HG03571 (cell line): ENCODE measurements around the gene PRR18.
"Not testable (repeated sequence)": the region's sequence is repeated elsewhere in the genome, so short reads cannot be mapped to it uniquely, and the experiment has no call there.

Experiments used
- ATAC-seq: cut with Tn5 transposase; IDR thresholded peaks from one replicate; pipeline ENCODE4 v1.9.1; 2021; ENCODE audit not compliant: unreplicated experiment

Gene PRR18, protein sequence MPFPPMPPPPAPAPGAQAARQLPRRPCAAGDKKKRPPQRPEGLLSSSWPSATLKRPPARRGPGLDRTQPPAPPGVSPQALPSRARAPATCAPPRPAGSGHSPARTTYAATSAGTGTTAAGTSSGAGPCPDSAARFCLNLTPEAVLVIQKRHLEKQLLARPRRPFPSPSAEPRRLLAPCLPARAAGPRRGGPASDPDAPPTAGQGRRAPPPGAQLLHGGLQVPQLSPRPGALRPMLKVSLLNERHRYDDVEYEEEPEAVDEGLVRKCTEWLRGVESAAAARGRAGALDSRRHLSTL

DNA sequence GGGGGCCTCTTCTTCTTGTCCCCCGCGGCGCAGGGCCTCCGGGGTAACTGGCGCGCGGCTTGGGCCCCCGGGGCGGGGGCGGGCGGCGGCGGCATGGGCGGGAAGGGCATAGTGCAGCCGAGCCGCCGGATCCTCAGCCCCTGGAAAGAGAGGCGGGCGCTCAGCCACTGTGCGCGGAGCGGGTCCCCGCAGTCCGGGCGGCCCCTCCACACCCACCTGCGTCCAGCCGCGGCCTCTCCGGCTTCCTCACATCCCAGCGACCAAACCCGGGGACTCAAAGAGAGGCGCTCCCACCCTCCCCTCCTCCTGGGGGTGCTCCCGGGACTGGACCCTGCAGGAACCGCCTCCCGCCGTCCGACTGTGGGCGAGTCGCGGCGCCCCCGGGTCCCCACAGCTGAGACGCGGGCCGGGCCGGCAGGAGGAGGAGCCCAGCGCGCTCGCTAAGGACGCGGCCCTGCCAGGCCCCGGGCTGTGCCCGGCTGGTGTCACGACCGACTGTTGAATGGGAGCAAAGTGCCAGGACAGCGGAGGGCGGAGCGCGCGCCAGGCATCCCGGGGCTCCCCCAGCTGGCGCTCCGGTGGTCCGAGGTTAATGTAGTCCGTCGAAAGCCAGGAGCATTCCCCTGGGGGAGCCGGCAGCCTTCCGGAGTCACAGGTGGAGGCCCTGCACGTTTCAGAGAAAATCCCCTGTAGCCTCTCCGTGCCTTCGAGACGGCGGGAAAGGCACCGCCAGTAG is at the start of gene PRR18:
Gene PRR18, minus strand, starts transcription at position 360 of the 736 bp plus-strand sequence. Its CDS starts 250 bp downstream, at position 110.
- ATAC-seq: peak; percentile 54

DNA sequence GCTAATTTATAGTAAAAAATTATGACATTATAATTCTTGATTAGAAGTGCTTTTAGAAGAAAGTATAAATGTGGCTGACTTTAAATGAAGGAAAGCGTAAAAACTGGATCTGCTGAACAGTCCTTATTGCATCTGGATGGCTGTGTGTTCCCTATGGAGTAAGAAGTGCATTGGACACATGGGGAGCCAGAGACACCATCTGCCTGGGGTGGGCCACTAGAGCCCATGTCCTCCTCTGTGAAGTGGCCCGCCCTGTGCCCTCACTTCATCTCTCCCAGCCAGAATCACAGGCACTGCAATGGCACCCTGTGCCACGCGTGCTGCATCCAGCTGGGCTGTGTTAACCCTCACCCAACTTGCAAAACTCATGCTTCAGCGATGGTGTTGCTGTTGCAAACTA is 47.4 kb upstream of the PRR18 start:
- ATAC-seq: no peak

DNA sequence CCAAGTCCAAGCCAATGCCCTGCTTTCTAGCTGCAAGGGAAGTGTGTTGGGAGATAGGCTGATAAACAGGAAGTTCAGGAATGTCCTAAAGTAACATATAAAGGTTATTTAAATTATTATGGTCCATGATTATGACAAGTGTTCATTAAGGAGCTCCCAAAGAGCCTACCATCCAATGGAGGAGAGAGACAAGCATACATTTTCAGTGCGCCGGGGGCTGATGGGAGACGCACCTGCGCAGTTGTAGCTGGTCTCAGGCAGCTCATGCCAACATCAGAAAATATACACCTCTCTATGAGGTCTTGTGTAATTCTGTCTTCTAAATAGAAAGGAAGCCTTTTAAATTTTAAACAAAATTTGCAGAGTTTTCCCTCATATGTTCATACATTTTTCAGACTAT is 46.8 kb upstream of the PRR18 start:
- ATAC-seq: no peak

DNA sequence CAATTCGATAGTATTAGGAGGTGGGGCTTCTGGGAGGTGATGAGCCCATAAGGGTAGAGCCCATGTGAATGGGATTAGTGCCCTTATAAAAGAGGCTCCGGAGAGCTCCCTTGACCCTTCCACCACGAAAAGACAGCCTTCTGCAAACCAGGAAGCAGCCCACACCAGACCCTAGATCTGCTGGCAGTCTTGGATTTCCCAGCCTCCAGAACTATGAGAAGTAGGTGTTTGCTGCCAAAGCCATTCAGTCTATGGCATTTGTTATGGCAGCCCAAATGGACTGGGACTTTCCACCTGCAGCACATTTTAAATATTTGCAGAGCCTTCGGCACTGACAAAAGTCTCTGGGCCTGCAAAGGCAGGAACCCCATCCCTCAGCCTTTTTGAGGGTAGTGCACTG is 46.0 kb upstream of the PRR18 start:
- ATAC-seq: no peak

DNA sequence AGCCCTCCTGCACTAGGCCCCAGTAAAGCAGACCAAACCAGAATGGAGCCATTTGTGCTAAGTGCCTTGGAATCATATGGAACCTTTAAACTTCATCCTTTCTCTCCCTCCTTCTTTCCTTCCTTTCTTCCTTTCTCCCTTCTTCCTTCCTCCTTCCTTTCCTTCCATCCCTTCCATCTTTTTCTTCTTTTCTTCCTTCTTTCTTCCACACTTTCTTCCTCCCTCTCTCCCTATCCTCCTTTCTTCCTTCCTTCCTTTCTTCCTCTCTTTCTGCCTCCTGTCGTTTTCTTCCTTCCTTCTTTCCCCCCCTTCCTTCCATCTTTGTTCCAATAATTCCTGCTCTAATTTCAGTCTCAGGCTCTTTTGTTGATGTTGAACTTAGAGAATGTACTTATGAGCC is 45.3 kb upstream of the PRR18 start:
- ATAC-seq: no peak

DNA sequence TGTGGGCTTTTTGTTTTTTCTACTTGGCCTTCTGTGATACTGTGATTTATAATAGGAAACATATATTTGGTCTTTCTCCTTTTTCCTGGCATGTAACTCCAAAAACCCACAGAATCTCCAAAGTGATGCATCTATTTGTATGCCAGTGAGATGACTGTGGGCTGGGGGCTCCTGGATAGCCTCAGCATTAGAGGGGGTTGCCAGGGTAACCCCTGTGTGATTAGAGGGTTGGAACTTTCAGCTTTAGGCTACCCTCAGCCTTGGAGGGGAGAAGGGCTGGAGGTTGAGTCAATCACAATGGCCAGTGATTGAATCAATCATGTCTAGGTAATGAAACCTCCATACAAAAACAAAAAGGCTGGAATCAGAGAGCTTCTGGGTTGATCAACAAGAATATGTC is 44.7 kb upstream of the PRR18 start:
- no peak for ATAC-seq

DNA sequence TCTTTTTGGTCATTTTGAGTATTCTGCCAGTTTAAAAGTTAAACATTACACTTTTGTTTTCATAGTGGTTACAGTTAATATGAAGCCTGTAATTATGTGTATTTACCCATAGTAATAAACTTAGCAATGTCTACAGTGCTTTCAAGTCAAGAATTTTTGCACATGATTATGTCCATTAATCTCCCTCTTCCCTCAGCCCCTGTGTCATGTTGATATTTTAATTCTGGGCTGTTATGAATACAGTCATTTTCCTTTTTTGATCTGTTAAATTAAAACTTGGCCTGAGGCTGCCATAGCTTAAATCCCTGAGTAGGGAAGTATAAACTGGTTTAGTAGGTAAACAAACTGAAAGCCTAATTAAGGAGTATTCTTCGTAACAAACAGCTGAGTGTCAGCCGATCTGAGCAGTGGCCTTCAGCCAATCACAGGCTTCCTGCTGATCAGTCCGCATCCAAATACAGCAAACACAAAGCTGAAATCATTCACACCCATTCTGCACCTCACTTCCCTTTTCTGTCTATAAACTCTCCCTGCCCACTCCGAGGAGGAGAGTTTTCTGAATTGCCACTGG is 43.6 kb upstream of the PRR18 start:
- peak; percentile 98 for ATAC-seq

DNA sequence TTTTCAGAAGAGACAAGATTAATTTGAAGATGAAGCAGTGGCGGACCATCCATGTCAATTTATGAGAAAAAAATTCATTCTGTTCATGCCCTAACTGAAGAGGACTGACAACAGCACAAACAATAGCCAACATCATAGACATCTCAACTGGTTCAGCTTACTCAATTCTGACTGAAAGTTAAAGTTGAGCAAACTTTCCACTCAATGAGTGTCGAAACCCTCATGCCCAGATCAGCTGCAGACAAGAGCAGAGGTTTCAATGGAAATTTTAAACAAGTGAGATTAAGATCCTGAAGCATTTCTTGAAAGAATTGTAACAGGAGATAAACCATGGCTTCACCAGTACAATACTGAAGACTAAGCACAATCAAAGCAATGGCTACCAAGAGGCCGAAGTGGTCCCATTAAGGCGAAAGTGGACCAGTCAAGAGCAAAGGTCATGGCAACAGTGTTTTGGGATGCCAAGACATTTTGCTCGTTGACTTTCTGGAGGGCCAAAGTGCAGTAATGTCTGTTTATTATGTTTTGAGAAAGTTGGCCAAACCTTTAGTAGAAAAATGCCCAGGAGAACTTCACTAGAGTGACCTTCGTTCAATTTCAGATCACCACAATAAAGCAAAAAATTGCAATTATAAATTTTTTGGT is 40.2 kb upstream of the PRR18 start:
- ATAC-seq: no peak

DNA sequence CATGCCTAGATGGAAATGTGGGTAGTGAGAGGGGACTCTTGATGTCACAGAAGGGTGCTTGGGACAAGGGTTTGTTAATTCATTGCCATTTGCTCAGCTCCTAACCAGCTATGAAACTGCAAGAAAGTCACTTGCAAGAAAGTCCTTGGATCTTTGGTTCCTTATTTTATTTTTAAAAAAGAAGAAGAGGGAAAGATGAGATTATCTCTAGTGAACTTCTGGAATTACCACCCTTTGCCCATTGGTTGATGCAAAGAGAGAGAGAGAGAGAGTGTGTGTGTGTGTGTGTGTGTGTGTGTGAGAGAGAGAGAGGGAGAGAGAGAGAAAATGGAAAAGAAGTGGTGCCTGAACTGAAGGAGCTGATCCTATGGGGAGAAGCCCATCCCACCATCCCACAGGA is 38.8 kb upstream of the PRR18 start:
- ATAC-seq: no peak

DNA sequence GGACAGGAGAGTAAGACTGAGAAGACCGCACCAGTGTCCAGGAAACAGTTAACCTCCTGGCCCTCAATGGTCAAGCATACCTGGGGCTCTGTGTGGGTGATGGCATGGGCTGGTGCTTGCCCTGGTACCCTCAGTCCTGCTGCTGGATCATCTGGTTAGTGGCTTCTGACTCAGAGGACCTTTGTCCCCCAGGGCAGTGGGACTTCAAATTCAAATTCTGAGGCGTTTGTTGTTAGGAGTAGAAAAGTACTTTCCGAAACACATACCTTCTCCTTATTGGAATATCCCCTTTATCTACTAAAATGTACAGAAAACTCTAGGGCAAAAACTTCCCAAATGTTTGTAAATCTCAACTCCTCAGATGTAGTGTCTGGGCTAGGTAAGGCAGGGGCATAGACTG is 38.3 kb upstream of the PRR18 start:
- no peak for ATAC-seq

DNA sequence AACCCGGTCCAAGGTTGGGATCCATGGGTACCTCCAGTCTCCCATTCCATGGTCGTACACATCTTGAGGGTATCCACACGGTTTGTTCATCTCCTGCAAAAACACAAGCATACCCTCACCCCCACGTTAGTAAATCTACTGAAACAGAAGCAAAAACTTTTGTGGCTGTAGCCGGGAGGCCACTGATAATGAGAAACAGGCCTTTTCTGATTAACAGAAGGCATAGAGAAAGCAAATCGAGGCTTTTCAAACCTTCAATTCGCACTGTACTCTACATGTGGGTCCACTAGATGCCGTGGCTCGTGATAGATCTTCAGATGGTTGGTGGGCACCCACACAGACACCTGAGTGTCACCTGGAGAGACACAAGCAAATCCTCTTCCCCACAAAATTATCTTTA is 37.5 kb upstream of the PRR18 start:
- not testable (repeated sequence) for ATAC-seq

DNA sequence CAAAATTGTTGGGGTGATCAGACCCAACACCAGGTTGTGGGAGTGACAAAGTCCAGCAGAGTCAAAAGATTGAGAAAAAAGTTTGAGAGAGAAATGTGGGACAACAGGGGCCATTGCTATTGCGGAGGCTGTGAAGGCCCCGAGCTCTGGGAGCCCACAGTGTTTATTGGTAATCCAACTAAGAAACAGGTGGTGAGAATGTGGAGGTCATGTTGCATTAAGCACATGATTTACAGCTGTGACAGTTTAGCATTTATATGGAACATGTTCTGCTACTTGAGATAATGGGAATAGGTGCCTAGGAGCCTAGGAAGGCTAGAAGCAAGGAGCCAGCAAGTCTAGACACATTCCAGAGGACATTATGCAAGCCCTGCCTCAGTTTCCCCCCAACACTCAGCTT is 36.7 kb upstream of the PRR18 start:
- ATAC-seq: not testable (repeated sequence)

DNA sequence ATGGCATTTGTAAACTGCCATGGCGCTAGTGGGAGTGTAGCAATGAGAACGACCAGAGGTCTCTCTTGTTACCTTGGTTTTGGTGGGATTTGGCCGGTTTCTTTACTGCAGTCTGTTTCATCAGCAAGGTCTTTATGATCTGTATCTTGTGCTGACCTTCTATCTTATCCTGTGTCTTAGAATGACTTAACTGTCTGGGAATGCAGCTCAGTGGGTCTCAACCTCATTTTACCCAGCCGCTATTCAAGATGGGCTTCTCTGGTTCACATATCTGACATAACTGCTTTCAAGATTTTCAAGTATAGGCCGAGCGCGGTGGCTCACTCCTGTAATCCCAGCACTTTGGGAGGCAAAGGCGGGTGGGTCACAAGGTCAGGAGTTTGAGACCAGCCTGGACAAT is 36.0 kb upstream of the PRR18 start:
- no peak for ATAC-seq

DNA sequence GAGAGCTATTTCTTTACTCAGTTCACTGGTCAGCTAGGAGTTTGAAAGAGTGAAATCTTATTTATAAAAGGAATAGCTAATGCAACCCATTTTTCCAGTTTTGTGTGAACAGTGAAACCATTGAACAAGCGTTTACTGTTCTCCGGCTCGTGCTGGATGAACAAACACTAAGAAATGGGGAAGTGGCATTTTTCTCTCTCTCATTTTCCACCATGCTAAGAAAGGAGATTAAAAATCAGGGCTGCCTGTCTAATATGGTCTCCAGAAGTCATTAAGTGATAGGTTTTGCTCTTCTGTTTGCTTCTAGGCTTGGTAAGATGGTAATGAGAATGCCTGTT is 34.9 kb upstream of the PRR18 start:
- ATAC-seq: peak; percentile 25

DNA sequence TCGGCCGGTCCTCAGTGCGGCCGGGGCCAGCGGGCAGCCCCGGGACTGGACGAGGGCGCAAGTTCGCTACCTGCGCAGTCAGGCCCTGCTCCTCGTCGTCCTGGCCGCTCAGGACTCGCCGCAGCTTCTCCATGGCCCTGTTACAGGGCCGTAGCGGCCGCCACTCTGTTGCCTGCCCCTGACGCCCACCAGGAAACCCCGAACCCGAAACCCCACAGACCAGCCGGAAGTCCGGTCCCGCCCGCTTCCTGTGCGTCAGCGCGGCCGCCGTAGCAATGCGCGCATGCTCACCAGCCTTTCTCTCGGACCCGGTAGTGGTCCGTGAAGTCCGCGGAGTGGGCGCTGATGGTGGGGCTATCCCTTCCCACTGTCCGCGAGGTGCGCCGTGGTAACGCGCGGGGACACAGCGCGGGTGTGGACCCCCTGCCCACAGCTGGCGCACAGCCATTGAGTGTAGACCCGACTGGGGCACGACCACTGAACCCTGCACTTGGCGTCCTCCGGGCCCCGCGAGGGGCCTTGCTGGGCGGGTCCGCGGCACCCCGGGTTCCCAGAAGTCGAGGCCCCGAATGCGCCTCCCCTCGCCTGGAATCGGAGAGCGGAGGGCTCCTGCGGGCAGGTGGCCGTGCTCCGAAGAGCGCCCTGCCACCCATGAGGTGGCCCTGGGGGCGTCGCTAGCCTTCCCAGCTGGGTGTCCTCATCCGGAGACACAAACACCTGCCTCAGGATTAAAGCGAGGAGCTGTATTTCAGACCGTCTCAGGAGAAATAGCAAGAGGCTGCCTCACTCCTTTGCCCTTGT is 34.4 kb upstream of the PRR18 start, which contains the start of gene SFT2D1:
Gene SFT2D1, minus strand, starts transcription at position 197 of the 801 bp plus-strand sequence. Its CDS starts 64 bp downstream, at position 133.
- peak; percentile 87 for ATAC-seq

DNA sequence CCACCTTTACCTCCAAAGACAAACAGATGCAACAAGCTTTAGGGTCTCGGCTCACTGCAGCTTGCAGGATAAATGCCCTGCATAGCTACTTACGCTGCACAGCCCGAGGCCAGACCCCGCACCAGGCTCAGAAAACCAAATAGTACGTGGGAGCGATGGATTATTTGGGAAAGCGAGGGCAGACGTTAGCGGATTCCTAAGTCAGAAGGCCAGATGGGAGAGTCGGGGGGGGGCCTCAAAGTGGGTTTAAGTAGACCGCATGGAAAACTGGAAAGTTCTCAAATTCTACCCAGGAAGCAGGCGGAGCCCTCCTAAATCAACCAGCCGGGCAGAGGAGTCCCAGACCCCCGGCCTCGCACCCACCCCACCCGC is 33.8 kb upstream of the PRR18 start:
- ATAC-seq: no peak

DNA sequence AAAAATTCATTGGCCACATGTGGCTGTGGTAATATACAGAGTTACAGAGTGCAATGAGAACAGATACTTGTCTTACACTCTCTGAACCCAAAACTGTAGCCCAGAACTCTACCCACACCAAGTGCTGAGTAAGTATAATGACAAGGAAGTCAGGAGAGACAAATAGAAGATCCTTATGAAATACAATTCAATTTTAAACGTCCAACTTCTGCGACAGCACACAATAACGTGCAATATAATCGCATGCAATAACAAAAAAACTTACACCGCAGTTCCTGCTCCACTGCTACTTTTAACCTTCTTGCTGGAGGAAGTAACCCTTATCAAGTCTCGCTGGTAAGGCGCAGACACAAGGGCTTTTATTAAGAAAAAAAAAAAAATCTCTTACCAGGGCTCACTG is 33.3 kb upstream of the PRR18 start:
- ATAC-seq: no peak

DNA sequence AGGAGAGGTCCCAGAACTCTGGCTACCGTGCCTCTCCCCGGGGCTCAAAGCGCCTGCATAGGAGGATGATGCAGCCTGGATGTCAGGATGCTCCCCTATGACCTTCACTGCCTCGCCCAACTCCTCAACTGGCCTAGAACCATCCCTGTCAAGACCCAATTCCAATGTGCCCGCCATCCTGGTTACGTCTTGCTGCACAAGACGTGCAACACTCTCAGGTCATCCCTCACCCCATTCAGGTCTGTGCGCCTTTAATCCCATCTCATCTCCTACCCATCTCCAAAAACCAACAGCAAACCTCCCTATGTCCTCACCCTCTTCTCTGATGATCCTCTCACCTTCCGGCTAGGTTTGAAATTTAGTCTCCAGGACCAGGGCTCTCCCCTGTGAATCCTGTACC is 30.7 kb upstream of the PRR18 start:
- ATAC-seq: no peak

DNA sequence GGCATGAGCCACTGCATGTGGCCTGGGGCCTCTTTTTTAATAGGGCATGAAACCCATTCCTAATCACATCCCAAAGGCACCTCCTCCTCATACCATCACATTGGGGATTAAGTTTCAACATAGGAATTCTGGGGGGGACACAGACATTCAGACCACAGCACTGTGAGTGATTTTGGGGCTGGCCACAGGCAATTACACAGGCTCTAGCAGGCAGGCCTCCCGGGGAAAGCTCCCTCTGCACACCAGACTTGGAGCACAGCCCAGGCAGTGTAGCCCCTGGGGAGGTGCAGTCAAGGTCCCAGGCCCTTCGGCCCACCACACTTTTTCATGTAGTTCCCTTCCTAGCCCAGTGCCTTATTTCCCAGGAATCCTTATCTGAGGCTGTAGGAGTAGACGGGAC is 28.7 kb upstream of the PRR18 start:
- no peak for ATAC-seq

DNA sequence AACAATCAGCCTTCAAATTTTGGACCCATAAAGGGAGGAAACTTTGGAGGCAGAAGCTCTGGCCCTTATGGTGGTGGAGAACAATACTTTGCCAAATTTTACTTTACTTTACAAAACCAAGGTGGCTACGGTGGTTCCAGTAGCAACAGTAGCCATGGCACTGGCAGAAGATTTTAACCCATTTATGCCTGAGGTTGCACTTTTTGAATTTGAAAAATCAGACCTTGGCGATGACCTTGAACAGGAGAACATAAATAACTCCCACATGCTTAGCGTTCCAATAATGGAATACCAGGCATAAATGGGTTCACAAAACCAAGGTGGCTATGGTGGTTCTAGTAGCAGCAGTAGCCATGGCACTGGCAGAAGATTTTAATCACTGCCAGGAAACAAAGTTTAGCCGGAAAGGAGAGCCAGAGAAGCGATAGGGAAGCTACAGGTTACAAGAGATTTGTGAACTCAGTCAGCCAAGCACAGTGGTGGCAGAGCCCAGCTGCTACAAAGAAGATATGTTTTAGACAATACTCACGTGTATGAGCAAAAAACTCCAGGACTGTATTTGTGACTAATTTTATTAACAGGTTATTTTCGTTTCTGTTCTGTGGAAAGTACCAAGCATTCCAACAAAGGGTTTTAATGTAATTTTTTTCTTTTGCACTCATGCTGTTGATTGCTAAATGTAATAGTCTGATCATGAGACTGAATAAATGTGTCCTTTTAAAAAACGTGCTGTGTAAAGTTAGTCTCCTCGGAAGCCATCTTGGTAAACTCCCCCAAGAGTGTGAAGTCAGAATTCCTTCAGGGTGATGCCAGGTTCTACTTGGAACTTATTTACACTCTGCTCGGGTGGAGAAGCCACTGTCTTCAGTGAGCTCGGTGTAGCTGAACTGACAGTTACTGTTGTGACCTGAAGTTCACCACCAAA is 27.4 kb upstream of the PRR18 start:
- peak; percentile 51 for ATAC-seq
